ENCODE measurements around the gene MARF1. TPM values are rescaled to one million over a fixed set of nuclear protein-coding genes. Genes with fewer than 3 reads are reported as not detected.
"Not testable (repeated sequence)": the region's sequence is repeated elsewhere in the genome, so short reads cannot be mapped to it uniquely, and the experiment has no call there.

Gene MARF1
- total RNA-seq, 1 donor from 2014 or later: 16.0 TPM

DNA sequence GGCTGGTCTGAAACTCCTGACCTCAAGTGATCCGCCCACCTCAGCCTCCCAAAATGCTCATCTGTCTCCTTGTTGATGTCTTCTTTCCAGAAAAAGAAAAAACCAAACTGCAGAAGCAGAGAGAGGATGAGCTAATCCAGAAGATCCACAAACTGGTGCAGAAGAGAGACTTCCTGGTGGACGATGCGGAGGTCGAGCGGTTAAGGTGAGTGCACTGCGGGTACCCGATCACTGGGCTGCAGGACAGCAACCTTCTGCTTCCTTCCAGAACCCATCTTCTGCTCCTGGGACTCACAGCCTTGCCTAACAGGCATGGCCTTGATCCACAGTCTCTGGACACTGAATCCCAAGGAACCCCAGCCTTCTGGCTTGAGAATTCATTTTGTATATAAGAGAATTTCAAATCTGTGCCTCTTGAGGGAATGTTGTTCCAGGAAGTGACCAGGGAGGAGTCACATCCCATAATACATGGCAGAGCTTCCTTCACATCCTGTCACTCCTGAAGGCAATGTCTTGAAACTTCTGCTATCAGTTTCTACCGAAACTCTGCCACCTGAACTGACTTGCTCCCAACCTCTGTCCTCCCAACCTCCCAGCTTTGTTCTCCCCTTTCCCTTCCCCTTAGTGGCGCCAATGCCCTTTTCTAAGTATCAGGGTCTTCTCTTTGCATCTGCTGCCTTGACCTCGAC is 61.7 kb downstream of the MARF1 start:
- DNase-seq (ENCODE audit: low spot score in 2 of 2): no peak
- Histone ChIP-seq H3K9me3 (peaks cover 0 to 4% of the 10 kb centered on the region in 2 donors), H3K27ac (no peak overlapping the region), H3K36me3 (peaks cover 24 to 52% of the 10 kb centered on the region in 2 donors), H3K4me3 (no peak overlapping the region), H3K4me1 (no peaks in the 10 kb centered on the region), H3K27me3 (no peaks in the 10 kb centered on the region)
- TF ChIP-seq, protein P1, sequence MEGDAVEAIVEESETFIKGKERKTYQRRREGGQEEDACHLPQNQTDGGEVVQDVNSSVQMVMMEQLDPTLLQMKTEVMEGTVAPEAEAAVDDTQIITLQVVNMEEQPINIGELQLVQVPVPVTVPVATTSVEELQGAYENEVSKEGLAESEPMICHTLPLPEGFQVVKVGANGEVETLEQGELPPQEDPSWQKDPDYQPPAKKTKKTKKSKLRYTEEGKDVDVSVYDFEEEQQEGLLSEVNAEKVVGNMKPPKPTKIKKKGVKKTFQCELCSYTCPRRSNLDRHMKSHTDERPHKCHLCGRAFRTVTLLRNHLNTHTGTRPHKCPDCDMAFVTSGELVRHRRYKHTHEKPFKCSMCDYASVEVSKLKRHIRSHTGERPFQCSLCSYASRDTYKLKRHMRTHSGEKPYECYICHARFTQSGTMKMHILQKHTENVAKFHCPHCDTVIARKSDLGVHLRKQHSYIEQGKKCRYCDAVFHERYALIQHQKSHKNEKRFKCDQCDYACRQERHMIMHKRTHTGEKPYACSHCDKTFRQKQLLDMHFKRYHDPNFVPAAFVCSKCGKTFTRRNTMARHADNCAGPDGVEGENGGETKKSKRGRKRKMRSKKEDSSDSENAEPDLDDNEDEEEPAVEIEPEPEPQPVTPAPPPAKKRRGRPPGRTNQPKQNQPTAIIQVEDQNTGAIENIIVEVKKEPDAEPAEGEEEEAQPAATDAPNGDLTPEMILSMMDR (IDR thresholded peaks at IDR 0.05): no peak
- intact Hi-C loops (cut with DNase I): no loop called here

DNA sequence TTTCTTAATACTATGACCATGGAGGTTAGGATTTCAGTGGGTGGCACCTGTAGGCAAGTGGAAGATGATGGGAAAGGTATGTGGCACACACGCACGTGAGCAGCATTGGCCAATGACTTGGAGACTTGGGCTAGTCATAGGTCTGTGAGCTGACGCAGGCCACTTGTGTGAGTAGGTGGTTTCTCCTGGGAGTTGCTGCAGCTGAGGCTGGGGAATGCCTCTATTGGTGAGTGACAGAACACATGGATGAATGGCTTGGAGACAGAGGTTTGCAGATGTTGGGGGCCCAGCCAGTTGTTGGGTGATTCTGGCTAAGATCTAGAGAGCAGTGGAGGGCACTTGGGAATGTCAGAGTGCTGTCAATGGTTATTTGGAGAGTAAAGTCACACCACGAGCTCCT is 64.1 kb downstream of the MARF1 start:
- H3K27ac ChIP-seq: no peak overlapping the region
- no peaks in the 10 kb centered on the region for H3K9me3 ChIP-seq
- intact Hi-C loops (cut with DNase I): no loop called here
- no peak for DNase-seq (ENCODE audit: low spot score in 2 of 2)
- H3K4me3 ChIP-seq: no peak overlapping the region
- no peaks in the 10 kb centered on the region for H3K27me3 ChIP-seq
- H3K4me1 ChIP-seq: no peaks in the 10 kb centered on the region
- peaks cover 22 to 30% of the 10 kb centered on the region in 2 donors for H3K36me3 ChIP-seq
- TF ChIP-seq, protein P1 (IDR thresholded peaks at IDR 0.05): no peak

DNA sequence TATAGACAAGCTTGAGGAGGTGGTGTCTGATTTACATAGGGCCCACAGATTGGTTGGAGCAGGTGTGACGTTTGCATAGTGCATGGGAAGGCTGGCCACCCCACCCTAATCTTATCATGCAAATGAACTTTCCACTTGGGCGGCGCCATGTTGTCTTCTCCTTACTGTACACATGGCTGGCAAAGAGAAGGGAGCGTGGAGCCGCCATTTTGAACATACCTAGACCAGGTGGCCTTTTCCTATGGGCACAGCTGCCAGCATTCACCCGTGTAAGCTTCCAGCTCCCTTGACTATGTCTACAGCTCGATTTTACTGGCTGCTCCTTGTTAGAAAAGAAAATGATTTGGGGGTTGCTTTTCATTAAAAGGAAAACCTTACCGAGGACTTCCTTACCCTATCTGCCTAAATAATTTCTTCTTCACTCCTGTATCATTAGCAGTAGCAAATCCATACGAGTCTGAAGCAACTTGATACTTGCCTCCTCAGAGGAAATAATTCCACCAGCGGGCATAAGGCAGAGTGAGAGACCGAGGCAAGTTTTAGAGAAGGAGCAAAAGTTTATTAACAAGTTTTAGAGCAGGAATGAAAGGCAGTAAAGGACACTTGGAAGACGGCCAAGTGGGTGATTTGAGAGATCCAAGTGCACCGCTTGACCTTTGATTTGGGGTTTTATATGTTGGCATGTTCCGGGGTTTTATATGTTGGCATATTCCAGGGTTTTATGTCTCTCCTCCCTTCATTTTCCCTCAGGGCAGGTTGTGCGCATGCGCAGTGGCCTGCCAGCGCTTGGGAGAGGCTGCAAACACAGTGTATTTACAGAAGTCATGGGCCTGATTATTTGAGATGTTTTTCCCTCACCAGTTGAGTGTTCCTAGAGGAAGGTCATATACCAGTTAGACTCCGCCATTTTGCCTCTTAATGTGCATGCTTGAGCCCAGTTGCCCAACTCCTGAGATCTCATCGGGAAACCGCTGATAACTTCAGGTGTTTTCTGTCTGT is 65.7 kb downstream of the MARF1 start:
- TF ChIP-seq, protein P1 (IDR thresholded peaks at IDR 0.05): no peak
- no peak overlapping the region for H3K27ac ChIP-seq
- H3K4me1 ChIP-seq: no peaks in the 10 kb centered on the region
- H3K27me3 ChIP-seq: no peaks in the 10 kb centered on the region
- intact Hi-C loops (cut with DNase I): no loop called here
- no peaks in the 10 kb centered on the region for H3K9me3 ChIP-seq
- no peak overlapping the region for H3K4me3 ChIP-seq
- DNase-seq (ENCODE audit: low spot score in 2 of 2): no peak
- H3K36me3 ChIP-seq: peaks cover 11 to 15% of the 10 kb centered on the region in 2 donors

DNA sequence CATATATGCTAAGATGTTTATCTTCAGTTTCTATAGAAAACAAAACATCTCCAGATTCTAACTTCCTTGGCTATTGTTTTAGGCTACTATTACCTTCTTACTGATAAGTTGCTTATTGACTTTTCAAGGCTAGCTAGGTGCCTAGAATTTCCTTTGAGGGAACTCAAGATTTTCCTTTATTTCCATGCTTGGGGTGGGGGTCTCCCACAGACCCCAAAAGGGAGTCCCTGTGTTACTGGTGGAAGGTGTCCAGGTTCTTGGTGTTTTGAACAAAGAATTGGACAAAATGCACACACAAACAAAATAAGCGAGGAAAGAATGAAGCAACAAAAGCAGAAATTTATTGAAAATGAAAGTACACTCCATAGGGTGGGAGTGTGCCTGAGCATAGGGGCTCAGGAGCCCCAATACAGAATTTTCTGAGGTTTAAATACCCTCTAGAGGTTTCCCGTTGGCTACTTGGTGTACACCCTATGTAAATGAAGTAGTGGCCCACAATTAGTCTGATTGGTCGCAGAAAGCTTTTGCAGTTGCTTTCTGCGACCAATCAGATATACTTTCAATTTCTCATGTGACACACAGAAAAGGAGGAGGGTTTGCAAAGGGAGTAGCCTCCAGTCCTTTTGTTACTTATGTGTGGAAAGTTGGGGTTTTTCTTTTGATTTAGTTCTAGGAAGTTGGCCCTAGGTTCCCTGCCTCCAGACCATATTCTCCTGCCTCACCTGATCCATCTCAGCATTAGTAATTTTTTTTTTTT is 67.5 kb downstream of the MARF1 start:
- Histone ChIP-seq H3K27me3 (no peaks in the 10 kb centered on the region), H3K4me3 (no peak overlapping the region), H3K4me1 (no peaks in the 10 kb centered on the region), H3K27ac (no peak overlapping the region), H3K36me3 (no peaks in the 10 kb centered on the region), H3K9me3 (no peaks in the 10 kb centered on the region)
- intact Hi-C loops (cut with DNase I): no loop called here
- no peak for DNase-seq (ENCODE audit: low spot score in 2 of 2)
- TF ChIP-seq, protein P1 (IDR thresholded peaks at IDR 0.05): no peak

DNA sequence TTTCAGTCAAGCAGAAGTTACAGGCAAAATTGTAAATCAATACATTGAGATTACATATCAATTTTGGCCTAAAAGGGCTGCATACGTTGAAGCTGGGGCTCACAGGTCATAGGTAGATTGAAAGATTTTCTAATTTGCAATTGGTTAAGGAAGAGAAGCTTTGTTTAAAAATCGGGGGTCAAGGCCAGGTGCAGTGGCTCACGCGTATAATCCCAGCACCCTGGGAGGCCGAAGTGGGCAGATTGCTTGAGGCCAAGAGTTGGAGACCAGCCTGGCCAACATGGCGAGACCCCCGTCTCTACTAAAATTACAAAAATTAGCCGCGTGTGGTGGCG is 68.4 kb downstream of the MARF1 start:
- H3K4me1 ChIP-seq: no peaks in the 10 kb centered on the region
- DNase-seq (ENCODE audit: low spot score in 2 of 2): no peak
- H3K9me3 ChIP-seq: no peaks in the 10 kb centered on the region
- intact Hi-C loops (cut with DNase I): no loop called here
- H3K27me3 ChIP-seq: no peaks in the 10 kb centered on the region
- H3K4me3 ChIP-seq: no peak overlapping the region
- no peak overlapping the region for H3K27ac ChIP-seq
- H3K36me3 ChIP-seq: peaks cover 1 to 7% of the 10 kb centered on the region in 2 donors
- TF ChIP-seq, protein P1 (IDR thresholded peaks at IDR 0.05): no peak

DNA sequence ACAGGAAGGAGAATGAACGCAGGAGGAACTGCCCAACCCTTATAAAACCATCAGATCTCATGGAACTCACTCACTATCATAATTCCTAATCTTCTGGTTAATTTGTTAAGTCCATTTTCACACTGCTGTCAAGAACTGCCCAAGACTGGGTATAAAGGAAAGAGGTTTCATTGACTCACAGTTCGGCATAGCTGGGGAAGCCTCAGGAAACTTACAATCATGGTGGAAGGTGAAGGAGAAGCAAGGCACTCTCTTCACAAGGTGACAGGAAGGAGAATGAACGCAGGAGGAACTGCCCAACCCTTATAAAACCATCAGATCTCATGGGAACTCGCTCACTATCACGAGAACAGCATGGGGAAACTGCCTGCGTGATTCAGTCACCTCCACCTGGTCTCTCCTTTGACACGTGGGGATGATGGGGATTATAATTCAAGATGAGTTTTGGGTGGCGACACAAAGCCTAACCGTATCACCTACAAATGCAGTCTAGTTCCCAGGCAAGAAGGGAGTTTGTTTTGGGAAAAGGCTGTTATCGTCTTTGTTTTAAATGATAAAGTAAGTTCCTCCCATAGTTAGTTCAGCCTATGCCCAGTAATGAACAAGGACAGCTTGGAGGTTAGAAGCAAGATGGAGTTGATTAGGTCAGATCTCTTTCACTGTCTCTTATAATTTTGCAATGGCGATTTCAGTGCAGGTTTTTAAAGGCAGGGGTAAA is 68.9 kb downstream of the MARF1 start:
- H3K36me3 ChIP-seq: peaks cover 3 to 12% of the 10 kb centered on the region in 2 donors
- H3K27me3 ChIP-seq; intact Hi-C loops (cut with DNase I); H3K9me3 ChIP-seq; H3K4me3 ChIP-seq; H3K27ac ChIP-seq; DNase-seq (ENCODE audit: low spot score in 2 of 2); H3K4me1 ChIP-seq: not testable (repeated sequence)
